Measurements from ENCODE around the gene DBR1. TPM values are rescaled to one million over a fixed set of nuclear protein-coding genes. Genes with fewer than 3 reads are reported as not detected.
A peak's percentile ranks its signal among the peaks of the same experiment; 100 is the strongest.

DBR1 gene
- total and polyA plus RNA-seq, 9 of the 15 experiments (the other 6 are each of a cell fraction or from before 2014, with no cell fraction given): 2.7 to 14.1 (median 10.9) TPM

GRCh38 chr3:138187296-138188012, 12.7 kb upstream of the DBR1 start, which contains the start of gene ARMC8 (continued):
- TF ChIP-seq REST (IDR thresholded peaks at IDR 0.05; ENCODE audit: borderline replicate concordance): no peak
- no peak for TF ChIP-seq REST (CRISPR knock-in tag; IDR thresholded peaks at IDR 0.05; ENCODE audit: low read depth)
- no peak for TF ChIP-seq RFX5 (IDR thresholded peaks at IDR 0.05; ENCODE audit: low read depth, low read length)
- TF ChIP-seq ZNF324 (CRISPR knock-in tag; IDR thresholded peaks at IDR 0.05): no peak
- no peak for TF ChIP-seq MED1 (CRISPR knock-in tag; IDR thresholded peaks at IDR 0.05; ENCODE audit: borderline replicate concordance)
- peak; percentile 90 for TF ChIP-seq RBFOX2 (IDR thresholded peaks at IDR 0.05; ENCODE audit: low read depth, low read length)
- no peak for TF ChIP-seq ATF2 (CRISPR knock-in tag; IDR thresholded peaks at IDR 0.05)
- TF ChIP-seq ZNF165 (CRISPR knock-in tag; IDR thresholded peaks at IDR 0.05; ENCODE audit: borderline replicate concordance): no peak
- no peak for TF ChIP-seq STAT5A (IDR thresholded peaks at IDR 0.05; ENCODE audit: borderline replicate concordance, low read length)
- TF ChIP-seq TEAD2 (tag; IDR thresholded peaks at IDR 0.05): no peak
- TF ChIP-seq, protein P1, sequence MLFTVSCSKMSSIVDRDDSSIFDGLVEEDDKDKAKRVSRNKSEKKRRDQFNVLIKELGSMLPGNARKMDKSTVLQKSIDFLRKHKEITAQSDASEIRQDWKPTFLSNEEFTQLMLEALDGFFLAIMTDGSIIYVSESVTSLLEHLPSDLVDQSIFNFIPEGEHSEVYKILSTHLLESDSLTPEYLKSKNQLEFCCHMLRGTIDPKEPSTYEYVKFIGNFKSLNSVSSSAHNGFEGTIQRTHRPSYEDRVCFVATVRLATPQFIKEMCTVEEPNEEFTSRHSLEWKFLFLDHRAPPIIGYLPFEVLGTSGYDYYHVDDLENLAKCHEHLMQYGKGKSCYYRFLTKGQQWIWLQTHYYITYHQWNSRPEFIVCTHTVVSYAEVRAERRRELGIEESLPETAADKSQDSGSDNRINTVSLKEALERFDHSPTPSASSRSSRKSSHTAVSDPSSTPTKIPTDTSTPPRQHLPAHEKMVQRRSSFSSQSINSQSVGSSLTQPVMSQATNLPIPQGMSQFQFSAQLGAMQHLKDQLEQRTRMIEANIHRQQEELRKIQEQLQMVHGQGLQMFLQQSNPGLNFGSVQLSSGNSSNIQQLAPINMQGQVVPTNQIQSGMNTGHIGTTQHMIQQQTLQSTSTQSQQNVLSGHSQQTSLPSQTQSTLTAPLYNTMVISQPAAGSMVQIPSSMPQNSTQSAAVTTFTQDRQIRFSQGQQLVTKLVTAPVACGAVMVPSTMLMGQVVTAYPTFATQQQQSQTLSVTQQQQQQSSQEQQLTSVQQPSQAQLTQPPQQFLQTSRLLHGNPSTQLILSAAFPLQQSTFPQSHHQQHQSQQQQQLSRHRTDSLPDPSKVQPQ (CRISPR knock-in tag; IDR thresholded peaks at IDR 0.05; ENCODE audit: borderline replicate concordance): no peak
- peak; percentile 35; the same call in 1 of the 2 replicates for TF ChIP-seq BCOR (IDR thresholded peaks at IDR 0.05)
- 0 out of 2 replicates have a peak, but pooled peaks have one; percentile 28 for TF ChIP-seq SMARCE1 (IDR thresholded peaks at IDR 0.05)
- no peak for TF ChIP-seq POLR3A (IDR thresholded peaks at IDR 0.05; ENCODE audit: borderline replicate concordance, extremely low read depth, insufficient read depth, insufficient read length)
- TF ChIP-seq MAX (CRISPR knock-in tag; IDR thresholded peaks at IDR 0.05): peak; percentile 38; the same call in 1 of the 2 replicates
- TF ChIP-seq PRMT5 (CRISPR knock-in tag; IDR thresholded peaks at IDR 0.05): no peak

Measured in K562 (cell line).